Measurements from ENCODE around the gene ESD. TPM values are rescaled to one million over a fixed set of nuclear protein-coding genes. Genes with fewer than 3 reads are reported as not detected.

Gene ESD
- total and polyA plus RNA-seq, 2 of the 13 experiments (the other 11 are each of a cell fraction or from before 2014, with no cell fraction given): 118 to 147 TPM

- peak; percentile 76 for TF ChIP-seq TFAP4 (IDR thresholded peaks at IDR 0.05; ENCODE audit: borderline replicate concordance, low read depth)
- no peak for TF ChIP-seq MBNL3 (CRISPR knock-in tag; conservative IDR thresholded peaks at IDR 0.05)
- TF ChIP-seq SOX5 (CRISPR knock-in tag; IDR thresholded peaks at IDR 0.05; ENCODE audit: borderline replicate concordance): peak; percentile 42
- TF ChIP-seq, protein P1, sequence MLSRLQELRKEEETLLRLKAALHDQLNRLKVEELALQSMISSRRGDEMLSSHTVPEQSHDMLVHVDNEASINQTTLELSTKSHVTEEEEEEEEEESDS (CRISPR knock-in tag; IDR thresholded peaks at IDR 0.05; ENCODE audit: borderline replicate concordance): no peak
- TF ChIP-seq ZNF382 (CRISPR knock-in tag; IDR thresholded peaks at IDR 0.05; ENCODE audit: borderline replicate concordance): no peak
Measured at GRCh38 chr13:46799139-46799538, 2.2 kb upstream of the ESD start (continued).

GRCh38 chr13:46797501-46798237, 708 bp upstream of the ESD start:
- H3K27me3 ChIP-seq (ENCODE audit: control insufficient read depth in 1 of 2, insufficient read depth in 2 of 2, low read length in 2 of 2): no peaks in the 10 kb centered on the region; a peak in 1 of 5 replicates
- H3K79me2 ChIP-seq (ENCODE audit: insufficient read depth, low read length): peaks cover 23% of the 10 kb centered on the region
- CTCF ChIA-PET (ENCODE audit: low intra/inter-chr PET ratio, low total read pairs): no interaction called here
- FAIRE-seq (no peak), DNase-seq (ENCODE audit: low spot score) (peak; percentile 36), ATAC-seq (peak; percentile 44)
- H3K27ac ChIP-seq (ENCODE audit: extremely low read length, insufficient read depth, low read length): peak overlapping the region; percentile 94
- POLR2A ChIA-PET: interaction anchor here (0.8 to 1.4 kb wide), 4 partner anchors 13 to 132 kb away, joined by 3 to 4 read pairs (median 3); no protein-coding TSS in a partner anchor
- 4% methylated on average over 7 of the region's 9 CpGs for WGBS (ENCODE audit: low lambda C conversion rate)
- peak overlapping the region; percentile 50 to 95 (median 85) for H3K4me3 ChIP-seq (replicated peaks in 1 of 3; ENCODE audit: insufficient read depth in 1 of 3, low read depth in 2 of 3, low read length in 3 of 3)
- intact Hi-C loops (cut with micrococcal nuclease; ENCODE audit: unreplicated experiment) (loop anchor here (5.0 kb wide), 1 partner anchor 245 kb away; the partner anchor contains the start of gene LRCH1), in situ Hi-C loops (cut with HindIII; ENCODE audit: extremely low pct_ligation_motif_present, low pct_unique_long_range_greater_than_20kb) (no loop called here)
- H3K36me3 ChIP-seq (replicated peaks in 1 of 2; ENCODE audit: control insufficient read depth in 1 of 2, insufficient read depth in 2 of 2, low read length in 2 of 2): no peaks in the 10 kb centered on the region
- TSS peak; percentile 95 for BruUV-seq (replicated peaks)
- H3K4me1 ChIP-seq (ENCODE audit: insufficient read depth, low read length): peaks cover 63% of the 10 kb centered on the region
- peak overlapping the region; percentile 80 for H3K4me2 ChIP-seq (ENCODE audit: low read depth, low read length)
- peak overlapping the region; percentile 91 for H2AFZ ChIP-seq (ENCODE audit: low read length)
- H3K9me3 ChIP-seq (ENCODE audit: low read length): no peaks in the 10 kb centered on the region
- peak overlapping the region; percentile 92 for H3K9ac ChIP-seq (ENCODE audit: insufficient read depth, low read depth, low read length)
- no peaks in the 10 kb centered on the region for H4K20me1 ChIP-seq (ENCODE audit: insufficient read depth, low read length)
- TF ChIP-seq ZNF891 (CRISPR knock-in tag; IDR thresholded peaks at IDR 0.05) (no peak), ZNF337 (CRISPR knock-in tag; IDR thresholded peaks at IDR 0.05; ENCODE audit: borderline replicate concordance, low read depth) (no peak), SP140L (CRISPR knock-in tag; IDR thresholded peaks at IDR 0.05; ENCODE audit: borderline replicate concordance) (no peak), ZNF883 (CRISPR knock-in tag; IDR thresholded peaks at IDR 0.05; ENCODE audit: not compliant biosample characterization) (no peak)
- TF ChIP-seq, protein P2, sequence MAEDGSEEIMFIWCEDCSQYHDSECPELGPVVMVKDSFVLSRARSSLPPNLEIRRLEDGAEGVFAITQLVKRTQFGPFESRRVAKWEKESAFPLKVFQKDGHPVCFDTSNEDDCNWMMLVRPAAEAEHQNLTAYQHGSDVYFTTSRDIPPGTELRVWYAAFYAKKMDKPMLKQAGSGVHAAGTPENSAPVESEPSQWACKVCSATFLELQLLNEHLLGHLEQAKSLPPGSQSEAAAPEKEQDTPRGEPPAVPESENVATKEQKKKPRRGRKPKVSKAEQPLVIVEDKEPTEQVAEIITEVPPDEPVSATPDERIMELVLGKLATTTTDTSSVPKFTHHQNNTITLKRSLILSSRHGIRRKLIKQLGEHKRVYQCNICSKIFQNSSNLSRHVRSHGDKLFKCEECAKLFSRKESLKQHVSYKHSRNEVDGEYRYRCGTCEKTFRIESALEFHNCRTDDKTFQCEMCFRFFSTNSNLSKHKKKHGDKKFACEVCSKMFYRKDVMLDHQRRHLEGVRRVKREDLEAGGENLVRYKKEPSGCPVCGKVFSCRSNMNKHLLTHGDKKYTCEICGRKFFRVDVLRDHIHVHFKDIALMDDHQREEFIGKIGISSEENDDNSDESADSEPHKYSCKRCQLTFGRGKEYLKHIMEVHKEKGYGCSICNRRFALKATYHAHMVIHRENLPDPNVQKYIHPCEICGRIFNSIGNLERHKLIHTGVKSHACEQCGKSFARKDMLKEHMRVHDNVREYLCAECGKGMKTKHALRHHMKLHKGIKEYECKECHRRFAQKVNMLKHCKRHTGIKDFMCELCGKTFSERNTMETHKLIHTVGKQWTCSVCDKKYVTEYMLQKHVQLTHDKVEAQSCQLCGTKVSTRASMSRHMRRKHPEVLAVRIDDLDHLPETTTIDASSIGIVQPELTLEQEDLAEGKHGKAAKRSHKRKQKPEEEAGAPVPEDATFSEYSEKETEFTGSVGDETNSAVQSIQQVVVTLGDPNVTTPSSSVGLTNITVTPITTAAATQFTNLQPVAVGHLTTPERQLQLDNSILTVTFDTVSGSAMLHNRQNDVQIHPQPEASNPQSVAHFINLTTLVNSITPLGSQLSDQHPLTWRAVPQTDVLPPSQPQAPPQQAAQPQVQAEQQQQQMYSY (CRISPR knock-in tag; IDR thresholded peaks at IDR 0.05): no peak
- TF ChIP-seq, protein P3, sequence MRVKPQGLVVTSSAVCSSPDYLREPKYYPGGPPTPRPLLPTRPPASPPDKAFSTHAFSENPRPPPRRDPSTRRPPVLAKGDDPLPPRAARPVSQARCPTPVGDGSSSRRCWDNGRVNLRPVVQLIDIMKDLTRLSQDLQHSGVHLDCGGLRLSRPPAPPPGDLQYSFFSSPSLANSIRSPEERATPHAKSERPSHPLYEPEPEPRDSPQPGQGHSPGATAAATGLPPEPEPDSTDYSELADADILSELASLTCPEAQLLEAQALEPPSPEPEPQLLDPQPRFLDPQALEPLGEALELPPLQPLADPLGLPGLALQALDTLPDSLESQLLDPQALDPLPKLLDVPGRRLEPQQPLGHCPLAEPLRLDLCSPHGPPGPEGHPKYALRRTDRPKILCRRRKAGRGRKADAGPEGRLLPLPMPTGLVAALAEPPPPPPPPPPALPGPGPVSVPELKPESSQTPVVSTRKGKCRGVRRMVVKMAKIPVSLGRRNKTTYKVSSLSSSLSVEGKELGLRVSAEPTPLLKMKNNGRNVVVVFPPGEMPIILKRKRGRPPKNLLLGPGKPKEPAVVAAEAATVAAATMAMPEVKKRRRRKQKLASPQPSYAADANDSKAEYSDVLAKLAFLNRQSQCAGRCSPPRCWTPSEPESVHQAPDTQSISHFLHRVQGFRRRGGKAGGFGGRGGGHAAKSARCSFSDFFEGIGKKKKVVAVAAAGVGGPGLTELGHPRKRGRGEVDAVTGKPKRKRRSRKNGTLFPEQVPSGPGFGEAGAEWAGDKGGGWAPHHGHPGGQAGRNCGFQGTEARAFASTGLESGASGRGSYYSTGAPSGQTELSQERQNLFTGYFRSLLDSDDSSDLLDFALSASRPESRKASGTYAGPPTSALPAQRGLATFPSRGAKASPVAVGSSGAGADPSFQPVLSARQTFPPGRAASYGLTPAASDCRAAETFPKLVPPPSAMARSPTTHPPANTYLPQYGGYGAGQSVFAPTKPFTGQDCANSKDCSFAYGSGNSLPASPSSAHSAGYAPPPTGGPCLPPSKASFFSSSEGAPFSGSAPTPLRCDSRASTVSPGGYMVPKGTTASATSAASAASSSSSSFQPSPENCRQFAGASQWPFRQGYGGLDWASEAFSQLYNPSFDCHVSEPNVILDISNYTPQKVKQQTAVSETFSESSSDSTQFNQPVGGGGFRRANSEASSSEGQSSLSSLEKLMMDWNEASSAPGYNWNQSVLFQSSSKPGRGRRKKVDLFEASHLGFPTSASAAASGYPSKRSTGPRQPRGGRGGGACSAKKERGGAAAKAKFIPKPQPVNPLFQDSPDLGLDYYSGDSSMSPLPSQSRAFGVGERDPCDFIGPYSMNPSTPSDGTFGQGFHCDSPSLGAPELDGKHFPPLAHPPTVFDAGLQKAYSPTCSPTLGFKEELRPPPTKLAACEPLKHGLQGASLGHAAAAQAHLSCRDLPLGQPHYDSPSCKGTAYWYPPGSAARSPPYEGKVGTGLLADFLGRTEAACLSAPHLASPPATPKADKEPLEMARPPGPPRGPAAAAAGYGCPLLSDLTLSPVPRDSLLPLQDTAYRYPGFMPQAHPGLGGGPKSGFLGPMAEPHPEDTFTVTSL (CRISPR knock-in tag; IDR thresholded peaks at IDR 0.05; ENCODE audit: borderline replicate concordance): 0 out of 2 replicates have a peak, but pooled peaks have one; percentile 21
